HL-60 (cell line): ENCODE measurements around the gene ARL6IP5.

Source experiments
- DNase-seq, 2 experiments: peaks; one replicate each; pipeline ENCODE4 v3.0.0-alpha.2; 2010 to 2020; ENCODE audit warnings: low read depth in 1 of 2, low spot score in 1 of 2
- H3K27ac ChIP-seq: fragments of 250-450 bp; sonication (Bioruptor Pico); replicated peaks from 2 replicates; pipeline ENCODE4 v1.5.1; 2020; ENCODE audit warnings: mild to moderate bottlenecking, moderate library complexity
- H3K27me3 ChIP-seq: fragments of 250-450 bp; sonication (Bioruptor Pico); 2 replicates; pipeline ENCODE4 v1.5.1; 2021; ENCODE audit warnings: mild to moderate bottlenecking, moderate library complexity; ENCODE audit not compliant: insufficient read depth, poor library complexity, severe bottlenecking
- H3K4me3 ChIP-seq: replicated peaks from 2 replicates; pipeline ENCODE4 v1.5.1; 2011; ENCODE audit warnings: mild to moderate bottlenecking, control low read depth, low read length; ENCODE audit not compliant: insufficient read depth
- CTCF ChIP-seq: IDR thresholded peaks from one replicate; pipeline ENCODE4 v1.5.1; 2011; ENCODE audit warnings: low read length, control low read depth, inconsistent platforms; ENCODE audit not compliant: insufficient read depth
- GABPA ChIP-seq: IDR thresholded peaks from 2 replicates; pipeline ENCODE4 v1.6.1; 2012; ENCODE audit warnings: low read depth
- POLR2AphosphoS5 ChIP-seq: IDR thresholded peaks from 2 replicates; pipeline ENCODE4 v1.6.1; 2012; ENCODE audit warnings: low read depth
- REST ChIP-seq: IDR thresholded peaks from 2 replicates; pipeline ENCODE4 v1.6.1; 2012; ENCODE audit warnings: low read depth; ENCODE audit not compliant: insufficient replicate concordance
- SPI1 ChIP-seq: IDR thresholded peaks from 2 replicates; pipeline ENCODE4 v1.6.1; 2012; ENCODE audit warnings: low read depth, mild to moderate bottlenecking, borderline replicate concordance

The ARL6IP5 gene

GRCh38 chr3:69126216-69126615, 41.5 kb downstream of the ARL6IP5 start:
- H3K27me3 ChIP-seq, result no peaks in the 10 kb centered on the region
- no peak overlapping the region for H3K27ac ChIP-seq
- DNase-seq, result no peak
- TF ChIP-seq CTCF (no peak), SPI1 (no peak), POLR2AphosphoS5 (no peak), GABPA (no peak), REST (no peak)
- no peak overlapping the region for H3K4me3 ChIP-seq

GRCh38 chr3:69126999-69127398, 42.3 kb downstream of the ARL6IP5 start:
- no peak for DNase-seq
- Histone ChIP-seq H3K27ac (no peak overlapping the region), H3K27me3 (no peaks in the 10 kb centered on the region), H3K4me3 (no peak overlapping the region)
- TF ChIP-seq POLR2AphosphoS5 (no peak), SPI1 (no peak), CTCF (no peak), GABPA (no peak), REST (no peak)

- DNase-seq, result no peak
- TF ChIP-seq GABPA (no peak), CTCF (no peak), SPI1 (no peak), POLR2AphosphoS5 (no peak), REST (no peak)
- Histone ChIP-seq H3K27ac (no peak overlapping the region), H3K4me3 (no peak overlapping the region), H3K27me3 (no peaks in the 10 kb centered on the region)
Observed at GRCh38 chr3:69128509-69128908, 43.8 kb downstream of the ARL6IP5 start.
